CD4-positive, alpha-beta memory T cell (primary cell): Measurements from ENCODE around the gene SCAF11. TPM values are rescaled to one million over a fixed set of nuclear protein-coding genes. Genes with fewer than 3 reads are reported as not detected.

Experiments used
- CTCF ChIA-PET: fragments of 350-600 bp; sonication (Branson Sonifier 250); formaldehyde crosslinking; loops from one replicate; lab custom pipeline; 2021; ENCODE audit warnings: inconsistent platforms; ENCODE audit not compliant: partially characterized antibody; lab: Charles Lee
- POLR2A ChIA-PET: fragments of 350-600 bp; sonication (Branson Sonifier 250); formaldehyde crosslinking; loops from one replicate; lab custom pipeline; 2021; ENCODE audit not compliant: partially characterized antibody; lab: Charles Lee
- DNase-seq, 5 donors: peaks; one replicate each; pipeline versions ENCODE4 v3.0.0 to v3.0.0-alpha.2; 2020 to 2022; ENCODE audit warnings: mixed read lengths in 1 of 5
- H3K27ac ChIP-seq: one replicate; pipeline ENCODE4 v1.7.0; 2013; ENCODE audit warnings: low read depth, low read length
- H3K27me3 ChIP-seq: 2 replicates; pipeline ENCODE4 v1.7.0; 2013; ENCODE audit warnings: mild to moderate bottlenecking, low read length, moderate library complexity; ENCODE audit not compliant: insufficient read depth
- H3K36me3 ChIP-seq: 2 replicates; pipeline ENCODE4 v1.7.0; 2013; ENCODE audit warnings: mild to moderate bottlenecking, low read length, moderate library complexity; ENCODE audit not compliant: insufficient read depth
- H3K4me1 ChIP-seq: 2 replicates; pipeline ENCODE4 v1.7.0; 2013; ENCODE audit warnings: mild to moderate bottlenecking, low read length, moderate library complexity; ENCODE audit not compliant: insufficient read depth
- H3K4me3 ChIP-seq, 2 donors: one replicate each; pipeline ENCODE4 v1.7.0; 2013; ENCODE audit warnings: low read length in 2 of 2, mild to moderate bottlenecking in 1 of 2
- H3K9me3 ChIP-seq, 2 donors: one replicate each; pipeline ENCODE4 v1.7.0; 2013; ENCODE audit warnings: low read length in 2 of 2, control low read depth in 1 of 2; ENCODE audit not compliant: control insufficient read depth in 1 of 2
- H3K27ac Mint-ChIP-seq, 7 donors: one replicate each; pipeline ENCODE4 v1.8.0; 2020 to 2021; ENCODE audit warnings: mixed read lengths in 7 of 7, mild to moderate bottlenecking in 6 of 7, inconsistent platforms in 3 of 7, moderate library complexity in 3 of 7
- H3K27me3 Mint-ChIP-seq, 2 donors: one replicate each; pipeline ENCODE4 v1.8.0; 2020 to 2021; ENCODE audit warnings: mixed read lengths in 2 of 2
- H3K36me3 Mint-ChIP-seq, 2 donors: one replicate each; pipeline ENCODE4 v1.8.0; 2020 to 2021; ENCODE audit warnings: mixed read lengths in 2 of 2, inconsistent platforms in 1 of 2, mild to moderate bottlenecking in 1 of 2
- H3K4me1 Mint-ChIP-seq, 4 donors: one replicate each; pipeline ENCODE4 v1.8.0; 2020 to 2021; ENCODE audit warnings: mixed read lengths in 4 of 4, mild to moderate bottlenecking in 1 of 4
- H3K4me3 Mint-ChIP-seq, 8 donors: one replicate each; pipeline ENCODE4 v1.8.0; 2020 to 2021; ENCODE audit warnings: mixed read lengths in 8 of 8, mild to moderate bottlenecking in 7 of 8, moderate library complexity in 6 of 8, inconsistent platforms in 3 of 8
- H3K9me3 Mint-ChIP-seq, 8 donors: one replicate each; pipeline ENCODE4 v1.8.0; 2020 to 2021; ENCODE audit warnings: mixed read lengths in 8 of 8, mild to moderate bottlenecking in 5 of 8, inconsistent platforms in 3 of 8, moderate library complexity in 1 of 8
- intact Hi-C: fragments of 100-400 bp; cut with micrococcal nuclease; formaldehyde crosslinking; loops from one replicate; pipeline ENCODE4 v1.15.1; 2023
- polyA plus RNA-seq, 2 donors: library from polyadenylated mRNA; unstranded; fragments of 300-500 nt; fragmentation: Illumina TruSeq; gene quantifications; one replicate each; pipeline ENCODE4 v1.2.3, GENCODE V29; 2021
- total RNA-seq, 2 experiments: library from RNA; stranded (reverse); gene quantifications; one replicate each; pipeline ENCODE4 v1.2.3, GENCODE V29; 2021

Gene SCAF11
- total and polyA plus RNA-seq, 4 experiments from 2014 or later, result 62.4 to 236 (median 169) TPM

DNA sequence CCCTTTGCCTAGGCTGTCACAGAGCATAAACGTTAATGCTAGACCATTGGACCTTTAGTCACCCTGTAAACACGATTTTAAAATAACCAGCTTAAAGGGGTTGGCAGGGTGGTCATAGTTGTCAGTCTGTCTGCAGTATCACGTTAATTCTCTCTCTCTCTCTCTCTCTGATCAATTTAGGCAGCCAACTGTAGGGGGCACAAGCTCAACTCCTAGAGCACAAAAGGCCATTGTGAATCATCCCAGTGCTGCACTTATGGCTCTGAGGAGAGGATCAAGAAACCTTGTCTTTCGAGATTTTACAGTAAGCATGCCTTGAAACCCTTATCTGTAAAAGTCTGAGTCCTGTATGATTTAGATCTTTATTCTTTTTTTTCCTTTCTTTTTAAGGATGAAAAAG, 97.1 kb downstream of the SCAF11 start:
- H3K4me1 Mint-ChIP-seq, result peaks cover 15 to 27% (median 23%) of the 10 kb centered on the region in 4 donors
- POLR2A ChIA-PET, result no interaction called here
- intact Hi-C loops, result loop anchor here (5.0 kb wide), 1 partner anchor 351 kb away; no protein-coding TSS in a partner anchor
- H3K36me3 Mint-ChIP-seq, result peaks cover 43 to 48% of the 10 kb centered on the region in 2 donors
- H3K36me3 ChIP-seq, result peaks cover 28% of the 10 kb centered on the region
- H3K27ac ChIP-seq, result no peak overlapping the region
- CTCF ChIA-PET, result no interaction called here
- H3K27me3 ChIP-seq, result no peaks in the 10 kb centered on the region
- H3K9me3 Mint-ChIP-seq, result no peaks in the 10 kb centered on the region
- no peak overlapping the region for H3K4me3 Mint-ChIP-seq
- H3K4me1 ChIP-seq, result peaks cover 15% of the 10 kb centered on the region
- H3K9me3 ChIP-seq, result no peaks in the 10 kb centered on the region
- H3K27me3 Mint-ChIP-seq, result no peaks in the 10 kb centered on the region
- DNase-seq, result no peak
- H3K27ac Mint-ChIP-seq, result no peak overlapping the region
- no peak overlapping the region for H3K4me3 ChIP-seq

DNA sequence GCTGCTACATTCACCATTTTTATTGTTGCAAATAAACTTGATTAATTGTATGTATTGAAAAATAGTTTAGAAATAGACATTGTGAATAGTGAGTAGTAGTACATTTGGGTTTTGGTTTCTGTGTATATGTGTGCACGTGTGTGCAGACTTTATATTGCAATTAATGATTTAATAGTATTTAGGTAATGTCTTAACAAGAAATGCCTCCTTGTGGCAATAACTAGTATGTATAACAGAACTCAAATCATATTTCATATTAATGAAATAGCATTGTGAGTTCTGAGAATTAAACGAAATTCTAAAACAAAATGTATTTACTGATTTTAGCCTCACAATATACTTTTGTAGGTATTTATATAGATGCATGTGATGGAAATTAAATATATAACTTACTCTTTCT, 100.1 kb downstream of the SCAF11 start:
- H3K36me3 ChIP-seq, result peaks cover 29% of the 10 kb centered on the region
- no peak for DNase-seq
- Mint-ChIP-seq H3K4me3 (no peak overlapping the region), H3K27me3 (no peaks in the 10 kb centered on the region), H3K9me3 (peaks cover 0 to 9% (median 0%) of the 10 kb centered on the region in 8 donors), H3K4me1 (peaks cover 18 to 27% (median 24%) of the 10 kb centered on the region in 4 donors), H3K36me3 (peaks cover 34 to 45% of the 10 kb centered on the region in 2 donors), H3K27ac (no peak overlapping the region)
- peaks cover 15% of the 10 kb centered on the region for H3K4me1 ChIP-seq
- no peak overlapping the region for H3K27ac ChIP-seq
- POLR2A ChIA-PET, result no interaction called here
- intact Hi-C loops, result loop anchor here (5.0 kb wide), 1 partner anchor 348 kb away; no protein-coding TSS in a partner anchor
- H3K4me3 ChIP-seq, result no peak overlapping the region
- CTCF ChIA-PET, result no interaction called here
- no peaks in the 10 kb centered on the region for H3K27me3 ChIP-seq
- H3K9me3 ChIP-seq, result no peaks in the 10 kb centered on the region

DNA sequence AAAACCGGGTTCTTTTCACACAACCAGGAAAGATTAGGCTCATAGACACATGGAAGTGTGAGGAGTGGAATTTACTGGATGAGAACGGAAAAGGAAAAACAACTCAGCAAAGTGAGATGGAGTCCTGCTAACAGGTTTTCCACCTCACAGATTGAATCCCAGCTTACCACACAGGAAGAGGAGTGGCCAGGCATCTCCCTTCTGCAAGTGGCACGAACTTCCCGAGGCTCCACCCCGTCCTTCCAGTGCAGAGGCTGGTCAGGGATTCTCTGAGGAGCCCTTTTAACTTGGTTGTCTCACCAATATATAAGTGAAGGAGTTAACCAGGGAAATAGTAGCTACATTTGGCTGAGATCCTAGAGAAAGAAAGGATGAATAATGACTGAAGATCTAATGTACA, 102.8 kb downstream of the SCAF11 start:
- Mint-ChIP-seq H3K4me1 (peaks cover 14 to 21% (median 16%) of the 10 kb centered on the region in 4 donors), H3K4me3 (no peak overlapping the region), H3K36me3 (peaks cover 36 to 45% of the 10 kb centered on the region in 2 donors), H3K9me3 (peaks cover 0 to 9% (median 0%) of the 10 kb centered on the region in 8 donors), H3K27ac (peak overlapping the region in 1 of 7 donors; percentile 16), H3K27me3 (no peaks in the 10 kb centered on the region)
- CTCF ChIA-PET, result no interaction called here
- Histone ChIP-seq H3K4me3 (no peak overlapping the region), H3K36me3 (peaks cover 12% of the 10 kb centered on the region), H3K27me3 (no peaks in the 10 kb centered on the region), H3K4me1 (peaks cover 15% of the 10 kb centered on the region), H3K27ac (no peak overlapping the region), H3K9me3 (no peaks in the 10 kb centered on the region)
- intact Hi-C loops, result no loop called here
- POLR2A ChIA-PET, result interaction anchor here (1.0 to 1.1 kb wide), 2 partner anchors 8 to 26 kb away, joined by 3 read pairs; no protein-coding TSS in a partner anchor
- no peak for DNase-seq

DNA sequence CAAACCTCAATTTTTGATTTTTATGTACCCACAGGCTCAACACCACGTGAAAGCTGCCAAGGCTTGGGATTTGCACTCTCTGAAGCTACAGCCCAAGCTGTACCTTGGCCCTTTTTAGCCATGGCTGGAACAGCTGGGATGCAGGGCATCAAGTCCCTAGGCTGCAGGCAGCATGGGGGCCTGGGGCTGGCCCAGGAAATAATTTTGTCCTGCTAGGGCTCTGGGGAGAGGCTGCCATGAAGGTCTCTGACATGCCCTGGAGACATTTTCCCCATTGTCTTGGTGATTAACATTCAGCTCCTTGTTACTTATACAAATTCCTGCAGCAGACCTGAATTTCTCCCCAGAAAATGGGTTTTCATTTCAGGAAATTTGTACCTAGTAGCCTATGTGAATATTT, 103.7 kb downstream of the SCAF11 start:
- H3K27me3 Mint-ChIP-seq, result no peaks in the 10 kb centered on the region
- Histone ChIP-seq H3K27ac (no peak overlapping the region), H3K27me3 (no peaks in the 10 kb centered on the region), H3K36me3 (peaks cover 11% of the 10 kb centered on the region), H3K4me1 (peaks cover 10% of the 10 kb centered on the region), H3K4me3 (no peak overlapping the region), H3K9me3 (no peaks in the 10 kb centered on the region)
- H3K36me3 Mint-ChIP-seq, result peaks cover 42 to 48% of the 10 kb centered on the region in 2 donors
- H3K4me1 Mint-ChIP-seq, result peaks cover 11 to 16% (median 12%) of the 10 kb centered on the region in 4 donors
- intact Hi-C loops, result no loop called here
- H3K9me3 Mint-ChIP-seq, result peaks cover 0 to 9% (median 0%) of the 10 kb centered on the region in 8 donors
- no peak overlapping the region for H3K4me3 Mint-ChIP-seq
- ChIA-PET POLR2A (interaction anchor here (1.1 kb wide), 1 partner anchor 7 kb away, joined by 3 read pairs; no protein-coding TSS in a partner anchor), CTCF (no interaction called here)
- DNase-seq, result no peak
- no peak overlapping the region for H3K27ac Mint-ChIP-seq

DNA sequence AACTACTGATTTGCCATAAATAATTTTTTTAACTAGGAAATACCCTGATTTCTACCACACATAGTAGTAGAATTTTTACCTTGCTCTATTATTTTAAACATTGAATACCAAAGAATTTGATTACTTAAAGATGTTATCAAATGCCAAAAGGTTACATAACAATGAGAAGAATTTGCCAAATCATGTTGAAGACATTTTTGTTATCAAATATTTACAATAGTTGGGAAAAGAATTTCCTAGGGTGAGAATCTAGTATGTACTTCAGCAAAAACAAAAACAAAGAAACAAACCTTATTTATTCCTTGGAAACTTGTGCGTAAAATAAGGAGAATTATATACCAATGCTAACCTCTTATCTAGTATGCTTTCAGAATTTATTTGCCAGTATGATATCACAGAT, 107.2 kb downstream of the SCAF11 start:
- H3K9me3 Mint-ChIP-seq, result peaks cover 0 to 9% (median 0%) of the 10 kb centered on the region in 8 donors
- POLR2A ChIA-PET, result no interaction called here
- no peak overlapping the region for H3K27ac Mint-ChIP-seq
- H3K4me3 ChIP-seq, result no peak overlapping the region
- peaks cover 24% of the 10 kb centered on the region for H3K4me1 ChIP-seq
- H3K27ac ChIP-seq, result no peak overlapping the region
- DNase-seq, result no peak
- CTCF ChIA-PET, result interaction anchor here (1.4 kb wide), 1 partner anchor 13 kb away, joined by 3 read pairs; no protein-coding TSS in a partner anchor
- intact Hi-C loops, result no loop called here
- H3K4me1 Mint-ChIP-seq, result peaks cover 19 to 34% (median 22%) of the 10 kb centered on the region in 4 donors
- H3K36me3 ChIP-seq, result peaks cover 15% of the 10 kb centered on the region
- no peaks in the 10 kb centered on the region for H3K27me3 ChIP-seq
- no peaks in the 10 kb centered on the region for H3K27me3 Mint-ChIP-seq
- no peaks in the 10 kb centered on the region for H3K9me3 ChIP-seq
- H3K4me3 Mint-ChIP-seq, result no peak overlapping the region
- H3K36me3 Mint-ChIP-seq, result peaks cover 56 to 60% of the 10 kb centered on the region in 2 donors

DNA sequence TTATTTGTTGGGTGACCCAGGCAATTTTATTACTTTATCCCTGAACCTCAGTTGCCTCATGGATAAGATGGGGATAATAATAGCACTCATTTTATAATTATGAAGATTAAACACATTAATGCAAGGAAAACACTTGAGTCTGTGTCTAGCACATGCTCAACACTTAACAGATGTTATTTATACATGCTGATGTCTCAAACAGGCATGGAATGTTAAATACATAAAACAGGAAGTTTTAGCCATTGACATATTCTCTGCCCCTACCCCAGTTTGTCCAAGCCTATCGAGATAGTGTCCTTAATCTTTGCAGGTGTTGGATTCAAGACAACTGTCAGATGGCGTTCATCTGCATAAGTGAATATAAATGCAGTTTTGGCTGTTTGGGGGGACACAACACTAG, 109.8 kb downstream of the SCAF11 start:
- Mint-ChIP-seq H3K27ac (peak overlapping the region in 5 of 7 donors; percentile 3 to 85 (median 37)), H3K36me3 (peaks cover 59 to 61% of the 10 kb centered on the region in 2 donors), H3K4me3 (no peak overlapping the region), H3K9me3 (peaks cover 0 to 4% (median 0%) of the 10 kb centered on the region in 8 donors), H3K4me1 (peaks cover 30 to 46% (median 35%) of the 10 kb centered on the region in 4 donors), H3K27me3 (no peaks in the 10 kb centered on the region)
- Histone ChIP-seq H3K4me1 (peaks cover 35% of the 10 kb centered on the region), H3K27me3 (no peaks in the 10 kb centered on the region), H3K9me3 (no peaks in the 10 kb centered on the region), H3K36me3 (peaks cover 6% of the 10 kb centered on the region), H3K27ac (no peak overlapping the region), H3K4me3 (no peak overlapping the region)
- no peak for DNase-seq
- ChIA-PET CTCF (no interaction called here), POLR2A (no interaction called here)
- intact Hi-C loops, result no loop called here

DNA sequence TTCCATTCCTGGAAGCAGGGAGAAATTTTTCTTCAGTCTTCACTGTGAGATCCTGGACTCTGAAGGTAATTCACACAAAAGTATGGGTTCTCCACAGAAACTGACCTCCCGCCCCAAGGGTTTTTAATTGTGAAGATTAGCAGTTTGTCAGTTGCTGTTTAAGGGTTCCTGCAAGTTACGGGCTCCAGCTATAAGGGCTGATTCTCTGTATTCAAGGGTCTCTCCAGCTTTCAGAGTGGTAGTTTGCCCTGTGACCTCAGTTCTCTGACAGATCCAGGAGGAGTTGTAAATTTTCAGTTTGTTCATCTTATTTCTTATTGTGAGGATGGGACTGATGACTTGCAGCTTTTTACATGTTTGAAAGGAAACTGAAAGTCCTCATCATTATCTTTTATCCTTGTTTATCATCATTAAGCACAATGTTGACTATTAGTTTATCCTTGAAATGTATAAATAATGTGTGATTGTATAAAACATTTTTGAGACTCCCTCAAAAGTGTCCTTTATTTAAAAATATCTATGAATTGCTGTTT, 110.9 kb downstream of the SCAF11 start:
- Histone ChIP-seq H3K4me1 (peaks cover 35% of the 10 kb centered on the region), H3K27ac (peak overlapping the region; percentile 8), H3K9me3 (no peaks in the 10 kb centered on the region), H3K36me3 (peaks cover 5% of the 10 kb centered on the region), H3K4me3 (no peak overlapping the region), H3K27me3 (no peaks in the 10 kb centered on the region)
- peaks cover 57 to 60% of the 10 kb centered on the region in 2 donors for H3K36me3 Mint-ChIP-seq
- DNase-seq, result no peak
- ChIA-PET POLR2A (interaction anchor here (1.0 to 1.8 kb wide), 6 partner anchors 8 to 152 kb away, joined by 3 to 9 read pairs (median 6); partner anchors contain the start of genes ARID2 and SCAF11), CTCF (no interaction called here)
- H3K9me3 Mint-ChIP-seq, result peaks cover 0 to 2% (median 0%) of the 10 kb centered on the region in 8 donors
- peak overlapping the region; percentile 25 to 87 (median 71) for H3K27ac Mint-ChIP-seq
- peak overlapping the region in 7 of 8 donors; percentile 21 to 77 (median 59) for H3K4me3 Mint-ChIP-seq
- H3K4me1 Mint-ChIP-seq, result peaks cover 32 to 49% (median 37%) of the 10 kb centered on the region in 4 donors
- no peaks in the 10 kb centered on the region for H3K27me3 Mint-ChIP-seq
- intact Hi-C loops, result no loop called here
